ENCODE results near the gene DRICH1. TPM values are rescaled to one million over a fixed set of nuclear protein-coding genes. Genes with fewer than 3 reads are reported as not detected.
A peak's percentile ranks its signal among the peaks of the same experiment; 100 is the strongest.

Gene DRICH1
- total RNA-seq, 4 donors from 2014 or later: 0.33 TPM; not detected in 3

- Histone ChIP-seq H3K27ac (replicated peaks in 1 of 4) (no peak overlapping the region), H3K4me3 (no peak overlapping the region), H3K27me3 (peaks cover 0 to 30% (median 16%) of the 10 kb centered on the region in 4 donors), H3K4me1 (peaks cover 13 to 17% (median 16%) of the 10 kb centered on the region in 4 donors), H3K36me3 (no peaks in the 10 kb centered on the region), H3K9me3 (no peaks in the 10 kb centered on the region)
- intact Hi-C loops (cut with DNase I): no loop called here
- TF ChIP-seq, protein P1, sequence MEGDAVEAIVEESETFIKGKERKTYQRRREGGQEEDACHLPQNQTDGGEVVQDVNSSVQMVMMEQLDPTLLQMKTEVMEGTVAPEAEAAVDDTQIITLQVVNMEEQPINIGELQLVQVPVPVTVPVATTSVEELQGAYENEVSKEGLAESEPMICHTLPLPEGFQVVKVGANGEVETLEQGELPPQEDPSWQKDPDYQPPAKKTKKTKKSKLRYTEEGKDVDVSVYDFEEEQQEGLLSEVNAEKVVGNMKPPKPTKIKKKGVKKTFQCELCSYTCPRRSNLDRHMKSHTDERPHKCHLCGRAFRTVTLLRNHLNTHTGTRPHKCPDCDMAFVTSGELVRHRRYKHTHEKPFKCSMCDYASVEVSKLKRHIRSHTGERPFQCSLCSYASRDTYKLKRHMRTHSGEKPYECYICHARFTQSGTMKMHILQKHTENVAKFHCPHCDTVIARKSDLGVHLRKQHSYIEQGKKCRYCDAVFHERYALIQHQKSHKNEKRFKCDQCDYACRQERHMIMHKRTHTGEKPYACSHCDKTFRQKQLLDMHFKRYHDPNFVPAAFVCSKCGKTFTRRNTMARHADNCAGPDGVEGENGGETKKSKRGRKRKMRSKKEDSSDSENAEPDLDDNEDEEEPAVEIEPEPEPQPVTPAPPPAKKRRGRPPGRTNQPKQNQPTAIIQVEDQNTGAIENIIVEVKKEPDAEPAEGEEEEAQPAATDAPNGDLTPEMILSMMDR (IDR thresholded peaks at IDR 0.05): no peak
- TF ChIP-seq EP300 (IDR thresholded peaks at IDR 0.05): no peak
- no peak for TF ChIP-seq POLR2AphosphoS5 (IDR thresholded peaks at IDR 0.05)
- no peak for TF ChIP-seq POLR2A (IDR thresholded peaks at IDR 0.05; ENCODE audit: low read depth)
- 81% methylated on average over 7 of the region's 8 CpGs for WGBS
- DNase-seq (ENCODE audit: extremely low spot score): no peak
Measured at GRCh38 chr22:23569291-23569690, 62.8 kb downstream of the DRICH1 start.

- DNase-seq (ENCODE audit: extremely low spot score): no peak
- no peaks in the 10 kb centered on the region for H3K9me3 ChIP-seq
- TF ChIP-seq POLR2A (IDR thresholded peaks at IDR 0.05; ENCODE audit: low read depth) (no peak), EP300 (IDR thresholded peaks at IDR 0.05) (no peak), POLR2AphosphoS5 (IDR thresholded peaks at IDR 0.05) (no peak)
- TF ChIP-seq, protein P1 (IDR thresholded peaks at IDR 0.05): no peak
- intact Hi-C loops (cut with DNase I): no loop called here
- no peak overlapping the region for H3K27ac ChIP-seq (replicated peaks in 1 of 4)
- peaks cover 13 to 17% (median 16%) of the 10 kb centered on the region in 4 donors for H3K4me1 ChIP-seq
- no peaks in the 10 kb centered on the region for H3K36me3 ChIP-seq
- peak overlapping the region; percentile 48 to 63 (median 54) for H3K4me3 ChIP-seq
- 83% methylated on average over 26 of the region's 37 CpGs for WGBS
- H3K27me3 ChIP-seq: peaks cover 0 to 54% (median 16%) of the 10 kb centered on the region in 4 donors
Measured at GRCh38 chr22:23566705-23567475, 65.2 kb downstream of the DRICH1 start.

GRCh38 chr22:23565915-23566704 lies 66.0 kb downstream of the DRICH1 start:
- H3K9me3 ChIP-seq: no peaks in the 10 kb centered on the region
- TF ChIP-seq, protein P1 (IDR thresholded peaks at IDR 0.05): no peak
- TF ChIP-seq POLR2A (IDR thresholded peaks at IDR 0.05; ENCODE audit: low read depth): no peak
- TF ChIP-seq EP300 (IDR thresholded peaks at IDR 0.05): no peak
- no peak for TF ChIP-seq POLR2AphosphoS5 (IDR thresholded peaks at IDR 0.05)
- H3K27ac ChIP-seq (replicated peaks in 1 of 4): no peak overlapping the region
- no peaks in the 10 kb centered on the region for H3K36me3 ChIP-seq
- peak overlapping the region; percentile 48 to 63 (median 54) for H3K4me3 ChIP-seq
- H3K4me1 ChIP-seq: peaks cover 13 to 17% (median 16%) of the 10 kb centered on the region in 4 donors
- WGBS: 40% methylated on average over 1 of the region's 73 CpGs
- intact Hi-C loops (cut with DNase I): no loop called here
- no peak for DNase-seq (ENCODE audit: extremely low spot score)
- peaks cover 0 to 61% (median 16%) of the 10 kb centered on the region in 4 donors for H3K27me3 ChIP-seq

- WGBS: 20% methylated on average over 11 of the region's 11 CpGs
- DNase-seq (ENCODE audit: extremely low spot score): no peak
- H3K4me1 ChIP-seq: peaks cover 13 to 17% (median 16%) of the 10 kb centered on the region in 4 donors
Measured at GRCh38 chr22:23565305-23565914, 66.7 kb downstream of the DRICH1 start.

More at GRCh38 chr22:23565305-23565914, 66.7 kb downstream of the DRICH1 start:
- TF ChIP-seq POLR2AphosphoS5 (IDR thresholded peaks at IDR 0.05) (no peak), POLR2A (IDR thresholded peaks at IDR 0.05; ENCODE audit: low read depth) (no peak), EP300 (IDR thresholded peaks at IDR 0.05) (no peak)
- TF ChIP-seq, protein P1 (IDR thresholded peaks at IDR 0.05): no peak
- Histone ChIP-seq H3K9me3 (no peaks in the 10 kb centered on the region), H3K4me3 (peak overlapping the region; percentile 48 to 63 (median 54)), H3K36me3 (no peaks in the 10 kb centered on the region), H3K27ac (replicated peaks in 1 of 4) (no peak overlapping the region), H3K27me3 (peaks cover 0 to 64% (median 16%) of the 10 kb centered on the region in 4 donors)
- intact Hi-C loops (cut with DNase I): no loop called here
